Stomach (tissue), 9 donors: Measurements from ENCODE around the gene ZBTB7A. TPM values are rescaled to one million over a fixed set of nuclear protein-coding genes. Genes with fewer than 3 reads are reported as not detected.

Experiments
- DNase-seq, 2 donors: peaks; one replicate each; pipeline versions ENCODE4 v3.0.0 to v3.0.0-alpha.2; 2013 to 2019
- H3K27ac ChIP-seq, 5 donors: fragments of 200-600 bp in 4 of 5; sonication (generic) in 4 of 5; one replicate each; pipeline ENCODE4 v1.5.1; 2013 to 2019; ENCODE audit warnings: mild to moderate bottlenecking in 1 of 5, moderate library complexity in 1 of 5
- H3K27me3 ChIP-seq, 3 donors: fragments of 200-600 bp; sonication (generic); one replicate each; pipeline ENCODE4 v1.5.1; 2017 to 2019; ENCODE audit warnings: mixed run types in 1 of 3
- H3K36me3 ChIP-seq, 4 donors: fragments of 200-600 bp; sonication (generic); 1 replicate in 3 of 4; 2 replicates in 1 of 4; pipeline ENCODE4 v1.5.1; 2016 to 2019
- H3K4me1 ChIP-seq, 4 donors: fragments of 200-600 bp; sonication (generic); one replicate each; pipeline ENCODE4 v1.5.1; 2016 to 2019
- H3K4me3 ChIP-seq, 4 donors: fragments of 200-600 bp; sonication (generic) in 3 of 4; one replicate each; pipeline ENCODE4 v1.5.1; 2016 to 2019; ENCODE audit warnings: mild to moderate bottlenecking in 1 of 4
- H3K9me3 ChIP-seq, 4 donors: fragments of 200-600 bp; sonication (generic); one replicate each; pipeline ENCODE4 v1.5.1; 2016 to 2019
- CTCF ChIP-seq, 7 experiments: fragments of 450-650 bp in 4 of 7; fragments of 200-600 bp in 3 of 7; sonication (generic) in 3 of 7; IDR thresholded peaks; one replicate each; pipeline ENCODE4 v1.5.1; 2016 to 2019; ENCODE audit warnings: antibody characterized with exemption in 7 of 7, control low read depth in 2 of 7, mild to moderate bottlenecking in 1 of 7
- EP300 ChIP-seq: sonication (generic); formaldehyde crosslinking; IDR thresholded peaks from one replicate; pipeline ENCODE4 v1.6.1; 2017; ENCODE audit warnings: antibody characterized with exemption
- POLR2A ChIP-seq, 4 donors: fragments of 450-650 bp; IDR thresholded peaks; one replicate each; pipeline ENCODE4 v1.6.1; 2016; ENCODE audit warnings: antibody characterized with exemption in 4 of 4, control low read depth in 2 of 4, mild to moderate bottlenecking in 1 of 4, moderate library complexity in 1 of 4
- POLR2AphosphoS5 ChIP-seq, 3 donors: sonication (generic); formaldehyde crosslinking; IDR thresholded peaks; one replicate each; pipeline ENCODE4 v1.6.1; 2016; ENCODE audit warnings: antibody characterized with exemption in 3 of 3
- WGBS, 5 donors: extraction: QIAGEN DNeasy Blood & Tissue Kit in 3 of 5; methylation state at CpG; one replicate each; pipeline versions ENCODE4 v1.1.5 to v1.1.7; 2013 to 2018; 5-methylcytosine and 5-hydroxymethylcytosine counted together
- intact Hi-C: fragments of 100-400 bp; cut with DNase I; formaldehyde crosslinking; loops from one replicate; pipeline ENCODE4 v1.15.1; 2023; ENCODE audit warnings: low total_unique reads
- polyA plus RNA-seq, 3 donors: library from polyadenylated mRNA; stranded (reverse); fragments of 200-250 nt; gene quantifications; one replicate each; pipeline ENCODE4 v1.2.3, GENCODE V29; 2013
- total RNA-seq, 5 donors: library from RNA; depleted of rRNA; stranded (reverse); fragments of >200 nt; gene quantifications; one replicate each; pipeline versions ENCODE4 v1.1.0 to v1.2.3, GENCODE V29; 2014 to 2016
- donor health status: healthy with polysubstance abuse.
- donor health status: Bipolar disorder and iron deficiency.
- donor health status: healthy.

The ZBTB7A gene
- total and polyA plus RNA-seq, 8 donors: 8.0 to 274 (median 35.5) TPM

- peak overlapping the region in 1 of 5 donors; percentile 11 for H3K27ac ChIP-seq
- no peak for TF ChIP-seq POLR2A (IDR thresholded peaks at IDR 0.05)
- no peak for TF ChIP-seq POLR2AphosphoS5 (IDR thresholded peaks at IDR 0.05)
- no peak for TF ChIP-seq CTCF (IDR thresholded peaks at IDR 0.05)
- TF ChIP-seq EP300: no peak
- H3K9me3 ChIP-seq: no peaks in the 10 kb centered on the region
- 71 to 86% (median 80%) methylated on average over 15 to 34 of the region's 34 CpGs for WGBS, 5 donors
- no peak overlapping the region for H3K4me3 ChIP-seq
- no peak for DNase-seq
- H3K4me1 ChIP-seq: peaks cover 0 to 13% (median 10%) of the 10 kb centered on the region in 4 donors
- H3K27me3 ChIP-seq: no peaks in the 10 kb centered on the region
- peaks cover 49 to 93% (median 89%) of the 10 kb centered on the region in 4 donors for H3K36me3 ChIP-seq
- intact Hi-C loops: no loop called here
These were observed 32.4 kb downstream of the ZBTB7A start for GRCh38 chr19:4034048-4035017.

GRCh38 chr19:4033028-4033956 is 33.4 kb downstream of the ZBTB7A start:
- DNase-seq: no peak
- H3K36me3 ChIP-seq: peaks cover 59 to 98% (median 93%) of the 10 kb centered on the region in 4 donors
- no peak overlapping the region for H3K4me3 ChIP-seq
- peaks cover 0 to 3% (median 1%) of the 10 kb centered on the region in 4 donors for H3K4me1 ChIP-seq
- H3K9me3 ChIP-seq: no peaks in the 10 kb centered on the region
- 83 to 91% (median 89%) methylated on average over 26 to 63 of the region's 63 CpGs for WGBS, 5 donors
- no peak for TF ChIP-seq CTCF (IDR thresholded peaks at IDR 0.05)
- TF ChIP-seq POLR2AphosphoS5 (IDR thresholded peaks at IDR 0.05): no peak
- TF ChIP-seq EP300: no peak
- no peak for TF ChIP-seq POLR2A (IDR thresholded peaks at IDR 0.05)
- no peak overlapping the region for H3K27ac ChIP-seq
- H3K27me3 ChIP-seq: no peaks in the 10 kb centered on the region
- intact Hi-C loops: no loop called here

GRCh38 chr19:4032436-4032835 is 34.3 kb downstream of the ZBTB7A start:
- peaks cover 51 to 98% (median 93%) of the 10 kb centered on the region in 4 donors for H3K36me3 ChIP-seq
- no peaks in the 10 kb centered on the region for H3K9me3 ChIP-seq
- WGBS, 5 donors: 69 to 79% (median 73%) methylated on average over 3 to 16 of the region's 16 CpGs
- H3K27ac ChIP-seq: no peak overlapping the region
- intact Hi-C loops: no loop called here
- TF ChIP-seq CTCF (IDR thresholded peaks at IDR 0.05) (no peak), POLR2AphosphoS5 (IDR thresholded peaks at IDR 0.05) (no peak), EP300 (no peak), POLR2A (IDR thresholded peaks at IDR 0.05) (no peak)
- no peaks in the 10 kb centered on the region for H3K27me3 ChIP-seq
- DNase-seq: no peak
- no peaks in the 10 kb centered on the region for H3K4me1 ChIP-seq
- H3K4me3 ChIP-seq: no peak overlapping the region

GRCh38 chr19:4031420-4031819 is 35.3 kb downstream of the ZBTB7A start:
- H3K36me3 ChIP-seq: peaks cover 41 to 98% (median 92%) of the 10 kb centered on the region in 4 donors
- 72 to 79% (median 75%) methylated on average over 10 to 11 of the region's 11 CpGs for WGBS, 5 donors
- TF ChIP-seq POLR2AphosphoS5 (IDR thresholded peaks at IDR 0.05) (no peak), EP300 (no peak), POLR2A (IDR thresholded peaks at IDR 0.05) (no peak), CTCF (IDR thresholded peaks at IDR 0.05) (no peak)
- no peak for DNase-seq
- H3K4me3 ChIP-seq: no peak overlapping the region
- intact Hi-C loops: no loop called here
- no peaks in the 10 kb centered on the region for H3K4me1 ChIP-seq
- no peak overlapping the region for H3K27ac ChIP-seq
- no peaks in the 10 kb centered on the region for H3K9me3 ChIP-seq
- no peaks in the 10 kb centered on the region for H3K27me3 ChIP-seq
